ENCODE measurements around the gene UBE2E2. TPM values are rescaled to one million over a fixed set of nuclear protein-coding genes. Genes with fewer than 3 reads are reported as not detected.

Gene UBE2E2
- total and polyA plus RNA-seq, 7 experiments from 2014 or later: 2.4 to 28.8 (median 15.3) TPM

- Histone ChIP-seq H3K27me3 (ENCODE audit: control insufficient read depth in 2 of 2, insufficient read depth in 2 of 2, low read length in 2 of 2) (no peaks in the 10 kb centered on the region), H3K9me3 (ENCODE audit: control insufficient read depth in 2 of 3, low read length in 3 of 3) (peaks cover 0 to 11% (median 0%) of the 10 kb centered on the region in 3 experiments), H3K36me3 (ENCODE audit: control insufficient read depth in 2 of 3, insufficient read depth in 3 of 3, low read length in 3 of 3) (no peaks in the 10 kb centered on the region), H3K27ac (ENCODE audit: low read depth, low read length) (no peak overlapping the region), H3K4me1 (ENCODE audit: control insufficient read depth in 2 of 2, insufficient read depth in 2 of 2, low read length in 2 of 2) (no peaks in the 10 kb centered on the region), H3K4me3 (ENCODE audit: low read length) (no peak overlapping the region)
- no peak for DNase-seq
- intact Hi-C loops (cut with micrococcal nuclease): no loop called here
- Mint-ChIP-seq H3K27me3 (no peaks in the 10 kb centered on the region), H3K27ac (no peak overlapping the region), H3K9me3 (peaks cover 3 to 28% (median 12%) of the 10 kb centered on the region in 11 donors), H3K4me3 (no peak overlapping the region), H3K36me3 (peaks cover 0 to 32% (median 15%) of the 10 kb centered on the region in 5 donors), H3K4me1 (peaks cover 0 to 4% (median 0%) of the 10 kb centered on the region in 7 donors)
- ATAC-seq: no peak
- CTCF ChIA-PET: no interaction called here
- POLR2A ChIA-PET: no interaction called here
These were observed 285.5 kb downstream of the UBE2E2 start for GRCh38 chr3:23488618-23489017.

- intact Hi-C loops (cut with micrococcal nuclease): no loop called here
- POLR2A ChIA-PET: no interaction called here
- CTCF ChIA-PET: no interaction called here
These were observed 286.4 kb downstream of the UBE2E2 start for GRCh38 chr3:23489300-23490158.

GRCh38 chr3:23490459-23490858 lies 287.3 kb downstream of the UBE2E2 start:
- ATAC-seq: no peak
- POLR2A ChIA-PET: no interaction called here
- peaks cover 0 to 2% (median 0%) of the 10 kb centered on the region in 7 donors for H3K4me1 Mint-ChIP-seq
- H3K4me3 ChIP-seq (ENCODE audit: low read length): no peak overlapping the region
- CTCF ChIA-PET: no interaction called here
- H3K27ac ChIP-seq (ENCODE audit: low read depth, low read length): no peak overlapping the region
- intact Hi-C loops (cut with micrococcal nuclease): no loop called here
- no peak for DNase-seq
- no peaks in the 10 kb centered on the region for H3K36me3 ChIP-seq (ENCODE audit: control insufficient read depth in 2 of 3, insufficient read depth in 3 of 3, low read length in 3 of 3)
- no peaks in the 10 kb centered on the region for H3K4me1 ChIP-seq (ENCODE audit: control insufficient read depth in 2 of 2, insufficient read depth in 2 of 2, low read length in 2 of 2)
- H3K9me3 Mint-ChIP-seq: peaks cover 0 to 12% (median 6%) of the 10 kb centered on the region in 11 donors
- peaks cover 0 to 20% (median 7%) of the 10 kb centered on the region in 5 donors for H3K36me3 Mint-ChIP-seq
- no peaks in the 10 kb centered on the region for H3K27me3 Mint-ChIP-seq
- H3K4me3 Mint-ChIP-seq: no peak overlapping the region
- peaks cover 0 to 11% (median 0%) of the 10 kb centered on the region in 3 experiments for H3K9me3 ChIP-seq (ENCODE audit: control insufficient read depth in 2 of 3, low read length in 3 of 3)
- no peaks in the 10 kb centered on the region for H3K27me3 ChIP-seq (ENCODE audit: control insufficient read depth in 2 of 2, insufficient read depth in 2 of 2, low read length in 2 of 2)
- H3K27ac Mint-ChIP-seq: no peak overlapping the region

More at GRCh38 chr3:23489300-23490158, 286.4 kb downstream of the UBE2E2 start:
- Histone ChIP-seq H3K9me3 (ENCODE audit: control insufficient read depth in 2 of 3, low read length in 3 of 3) (peaks cover 0 to 11% (median 0%) of the 10 kb centered on the region in 3 experiments), H3K27me3 (ENCODE audit: control insufficient read depth in 2 of 2, insufficient read depth in 2 of 2, low read length in 2 of 2) (no peaks in the 10 kb centered on the region), H3K36me3 (ENCODE audit: control insufficient read depth in 2 of 3, insufficient read depth in 3 of 3, low read length in 3 of 3) (no peaks in the 10 kb centered on the region), H3K4me3 (ENCODE audit: low read length) (no peak overlapping the region), H3K4me1 (ENCODE audit: control insufficient read depth in 2 of 2, insufficient read depth in 2 of 2, low read length in 2 of 2) (no peaks in the 10 kb centered on the region), H3K27ac (ENCODE audit: low read depth, low read length) (no peak overlapping the region)
- DNase-seq (no peak), ATAC-seq (no peak)
- H3K4me1 Mint-ChIP-seq: peaks cover 0 to 3% (median 0%) of the 10 kb centered on the region in 7 donors
- H3K4me3 Mint-ChIP-seq: no peak overlapping the region
- peaks cover 0 to 23% (median 9%) of the 10 kb centered on the region in 5 donors for H3K36me3 Mint-ChIP-seq
- H3K27ac Mint-ChIP-seq: no peak overlapping the region
- peaks cover 3 to 19% (median 9%) of the 10 kb centered on the region in 11 donors for H3K9me3 Mint-ChIP-seq
- H3K27me3 Mint-ChIP-seq: no peaks in the 10 kb centered on the region

DNA sequence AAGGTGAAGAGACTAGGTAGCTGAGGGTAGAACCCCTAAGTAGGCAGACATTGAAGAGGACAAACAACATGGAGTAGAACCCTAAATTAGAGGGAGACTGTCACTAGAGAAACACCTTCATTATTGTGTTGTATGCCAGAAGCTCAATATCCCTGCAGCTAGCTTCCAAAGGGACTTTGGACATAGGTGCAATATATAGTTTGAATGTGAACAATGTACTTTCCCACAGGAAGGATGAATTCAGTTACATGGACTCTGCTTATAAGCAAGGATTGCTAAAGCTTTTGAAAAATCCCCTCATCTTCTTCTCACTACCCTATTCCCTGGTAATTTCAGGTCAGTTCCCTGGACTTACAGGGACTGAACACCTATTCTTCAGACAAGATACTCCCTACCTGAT lies 288.9 kb downstream of the UBE2E2 start:
- H3K4me1 ChIP-seq (ENCODE audit: control insufficient read depth in 2 of 2, insufficient read depth in 2 of 2, low read length in 2 of 2): no peaks in the 10 kb centered on the region
- peaks cover 0 to 5% (median 0%) of the 10 kb centered on the region in 7 donors for H3K4me1 Mint-ChIP-seq
- CTCF ChIA-PET: no interaction called here
- H3K36me3 ChIP-seq (ENCODE audit: control insufficient read depth in 2 of 3, insufficient read depth in 3 of 3, low read length in 3 of 3): no peaks in the 10 kb centered on the region
- intact Hi-C loops (cut with micrococcal nuclease): no loop called here
- POLR2A ChIA-PET: no interaction called here
- H3K9me3 Mint-ChIP-seq: peaks cover 0 to 5% (median 0%) of the 10 kb centered on the region in 11 donors
- H3K27me3 ChIP-seq (ENCODE audit: control insufficient read depth in 2 of 2, insufficient read depth in 2 of 2, low read length in 2 of 2): no peaks in the 10 kb centered on the region
- ATAC-seq (no peak), DNase-seq (no peak)
- H3K9me3 ChIP-seq (ENCODE audit: control insufficient read depth in 2 of 3, low read length in 3 of 3): no peaks in the 10 kb centered on the region
- H3K27ac ChIP-seq (ENCODE audit: low read depth, low read length): no peak overlapping the region
- H3K4me3 Mint-ChIP-seq: no peak overlapping the region
- H3K27ac Mint-ChIP-seq: no peak overlapping the region
- H3K27me3 Mint-ChIP-seq: no peaks in the 10 kb centered on the region
- no peak overlapping the region for H3K4me3 ChIP-seq (ENCODE audit: low read length)
- H3K36me3 Mint-ChIP-seq: peaks cover 0 to 9% (median 0%) of the 10 kb centered on the region in 5 donors

GRCh38 chr3:23493889-23494288 lies 290.8 kb downstream of the UBE2E2 start:
- Mint-ChIP-seq H3K27ac (no peak overlapping the region), H3K9me3 (no peaks in the 10 kb centered on the region), H3K4me3 (no peak overlapping the region), H3K4me1 (peaks cover 0 to 5% (median 0%) of the 10 kb centered on the region in 7 donors), H3K27me3 (no peaks in the 10 kb centered on the region), H3K36me3 (no peaks in the 10 kb centered on the region)
- POLR2A ChIA-PET: no interaction called here
- DNase-seq (no peak), ATAC-seq (no peak)
- no peaks in the 10 kb centered on the region for H3K27me3 ChIP-seq (ENCODE audit: control insufficient read depth in 2 of 2, insufficient read depth in 2 of 2, low read length in 2 of 2)
- no peaks in the 10 kb centered on the region for H3K36me3 ChIP-seq (ENCODE audit: control insufficient read depth in 2 of 3, insufficient read depth in 3 of 3, low read length in 3 of 3)
- no peak overlapping the region for H3K4me3 ChIP-seq (ENCODE audit: low read length)
- no peaks in the 10 kb centered on the region for H3K9me3 ChIP-seq (ENCODE audit: control insufficient read depth in 2 of 3, low read length in 3 of 3)
- intact Hi-C loops (cut with micrococcal nuclease): no loop called here
- CTCF ChIA-PET: no interaction called here
- no peaks in the 10 kb centered on the region for H3K4me1 ChIP-seq (ENCODE audit: control insufficient read depth in 2 of 2, insufficient read depth in 2 of 2, low read length in 2 of 2)
- no peak overlapping the region for H3K27ac ChIP-seq (ENCODE audit: low read depth, low read length)

- H3K9me3 Mint-ChIP-seq: no peaks in the 10 kb centered on the region
- Histone ChIP-seq H3K27ac (ENCODE audit: low read depth, low read length) (no peak overlapping the region), H3K9me3 (ENCODE audit: control insufficient read depth in 2 of 3, low read length in 3 of 3) (no peaks in the 10 kb centered on the region), H3K4me3 (ENCODE audit: low read length) (no peak overlapping the region), H3K4me1 (ENCODE audit: control insufficient read depth in 2 of 2, insufficient read depth in 2 of 2, low read length in 2 of 2) (no peaks in the 10 kb centered on the region), H3K36me3 (ENCODE audit: control insufficient read depth in 2 of 3, insufficient read depth in 3 of 3, low read length in 3 of 3) (no peaks in the 10 kb centered on the region), H3K27me3 (ENCODE audit: control insufficient read depth in 2 of 2, insufficient read depth in 2 of 2, low read length in 2 of 2) (no peaks in the 10 kb centered on the region)
- peaks cover 0 to 5% (median 0%) of the 10 kb centered on the region in 7 donors for H3K4me1 Mint-ChIP-seq
- H3K27ac Mint-ChIP-seq: no peak overlapping the region
- DNase-seq (no peak), ATAC-seq (no peak)
- ChIA-PET POLR2A (no interaction called here), CTCF (no interaction called here)
- H3K27me3 Mint-ChIP-seq: no peaks in the 10 kb centered on the region
- intact Hi-C loops (cut with micrococcal nuclease): no loop called here
- H3K36me3 Mint-ChIP-seq: peaks cover 0 to 2% (median 0%) of the 10 kb centered on the region in 5 donors
- H3K4me3 Mint-ChIP-seq: no peak overlapping the region
These were observed 291.8 kb downstream of the UBE2E2 start for GRCh38 chr3:23494967-23495366.

DNA sequence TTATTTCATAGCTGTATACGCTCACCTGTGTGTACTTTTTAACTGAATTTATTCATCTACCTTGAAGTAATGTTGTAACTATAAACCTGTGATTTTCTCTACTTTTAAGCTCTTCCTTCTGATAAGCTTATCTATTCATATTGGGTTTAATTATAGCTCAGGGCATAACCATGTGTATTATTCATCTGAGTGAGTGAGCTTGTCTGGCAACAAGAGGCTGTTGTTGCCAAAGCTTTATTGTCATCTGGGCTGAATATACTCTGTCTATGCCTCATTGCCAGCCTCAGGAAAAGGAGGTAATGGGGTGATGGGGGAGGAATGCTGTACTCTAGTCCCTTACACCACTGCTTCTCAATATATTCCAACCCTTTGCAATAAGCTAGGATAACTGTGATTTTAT lies 292.4 kb downstream of the UBE2E2 start:
- Mint-ChIP-seq H3K36me3 (peaks cover 0 to 3% (median 0%) of the 10 kb centered on the region in 5 donors), H3K4me1 (peaks cover 0 to 5% (median 0%) of the 10 kb centered on the region in 7 donors), H3K4me3 (no peak overlapping the region), H3K27me3 (no peaks in the 10 kb centered on the region), H3K27ac (no peak overlapping the region), H3K9me3 (no peaks in the 10 kb centered on the region)
- Histone ChIP-seq H3K27me3 (ENCODE audit: control insufficient read depth in 2 of 2, insufficient read depth in 2 of 2, low read length in 2 of 2) (no peaks in the 10 kb centered on the region), H3K27ac (ENCODE audit: low read depth, low read length) (no peak overlapping the region), H3K9me3 (ENCODE audit: control insufficient read depth in 2 of 3, low read length in 3 of 3) (no peaks in the 10 kb centered on the region), H3K4me1 (ENCODE audit: control insufficient read depth in 2 of 2, insufficient read depth in 2 of 2, low read length in 2 of 2) (no peaks in the 10 kb centered on the region), H3K36me3 (ENCODE audit: control insufficient read depth in 2 of 3, insufficient read depth in 3 of 3, low read length in 3 of 3) (no peaks in the 10 kb centered on the region), H3K4me3 (ENCODE audit: low read length) (no peak overlapping the region)
- intact Hi-C loops (cut with micrococcal nuclease): no loop called here
- ChIA-PET CTCF (no interaction called here), POLR2A (no interaction called here)
- no peak for ATAC-seq
- no peak for DNase-seq
